Fibroblast of the aortic adventitia (primary cell): Measurements from ENCODE around the gene FOXP4. TPM values are rescaled to one million over a fixed set of nuclear protein-coding genes. Genes with fewer than 3 reads are reported as not detected.
"Not testable (repeated sequence)": the region's sequence is repeated elsewhere in the genome, so short reads cannot be mapped to it uniquely, and the experiment has no call there.

Source experiments
- DNase-seq: peaks from one replicate; pipeline ENCODE4 v3.0.0-alpha.2; 2010; ENCODE audit warnings: low read depth
- H3K4me3 ChIP-seq: 2 replicates; pipeline ENCODE4 v1.5.1; 2011; ENCODE audit warnings: low read depth, mild to moderate bottlenecking, control low read depth, low read length, moderate library complexity
- CTCF ChIP-seq: IDR thresholded peaks from 2 replicates; pipeline ENCODE4 v1.5.1; 2011; ENCODE audit warnings: mild to moderate bottlenecking, low read length, control low read depth, inconsistent platforms; ENCODE audit not compliant: insufficient read depth
- total RNA-seq: library from RNA; depleted of rRNA; stranded (reverse); fragments of >200 nt; gene quantifications from 2 replicates; pipeline ENCODE4 v1.2.3, GENCODE V29; 2012; ENCODE audit warnings: low replicate concordance

Gene FOXP4
- total RNA-seq, 1 donor: 2.9 TPM

GRCh38 chr6:41614715-41615114 is 68.5 kb downstream of the FOXP4 start:
- no peak overlapping the region for H3K4me3 ChIP-seq
- no peak for DNase-seq
- no peak for TF ChIP-seq CTCF

GRCh38 chr6:41615311-41615710 is 69.1 kb downstream of the FOXP4 start:
- no peak for DNase-seq
- no peak for TF ChIP-seq CTCF
- H3K4me3 ChIP-seq: no peak overlapping the region

GRCh38 chr6:41618598-41618997 is 72.4 kb downstream of the FOXP4 start:
- H3K4me3 ChIP-seq: no peak overlapping the region
- TF ChIP-seq CTCF: no peak
- no peak for DNase-seq

GRCh38 chr6:41619193-41619592 is 73.0 kb downstream of the FOXP4 start:
- not testable (repeated sequence) for DNase-seq

GRCh38 chr6:41621367-41621766 is 75.2 kb downstream of the FOXP4 start:
- H3K4me3 ChIP-seq: no peak overlapping the region
- TF ChIP-seq CTCF: no peak
- DNase-seq: no peak

More at GRCh38 chr6:41619193-41619592, 73.0 kb downstream of the FOXP4 start:
- H3K4me3 ChIP-seq: not testable (repeated sequence)

- H3K4me3 ChIP-seq: no peak overlapping the region
- DNase-seq: no peak
- TF ChIP-seq CTCF: no peak
These were observed 75.6 kb downstream of the FOXP4 start for GRCh38 chr6:41621802-41622201.

- H3K4me3 ChIP-seq: no peak overlapping the region
- no peak for TF ChIP-seq CTCF
- DNase-seq: no peak
These were observed 76.2 kb downstream of the FOXP4 start for GRCh38 chr6:41622206-41622988.
